Nephron (organoid): ENCODE results near the gene CABLES2.
"Not testable (repeated sequence)": the region's sequence is repeated elsewhere in the genome, so short reads cannot be mapped to it uniquely, and the experiment has no call there.

ENCODE experiments used
- H3K27ac Mint-ChIP-seq, 3 experiments: 2 replicates each; pipeline ENCODE4 v1.8.0; 2020; ENCODE audit warnings: mixed read lengths in 3 of 3, mild to moderate bottlenecking in 2 of 3, moderate library complexity in 1 of 3
- H3K27me3 Mint-ChIP-seq: 2 replicates; pipeline ENCODE4 v1.8.0; 2021; ENCODE audit warnings: low read depth, mild to moderate bottlenecking, moderate library complexity, mixed read lengths
- H3K36me3 Mint-ChIP-seq: 2 replicates; pipeline ENCODE4 v1.8.0; 2020; ENCODE audit warnings: low read depth, mixed read lengths
- H3K4me1 Mint-ChIP-seq: 2 replicates; pipeline ENCODE4 v1.8.0; 2020; ENCODE audit warnings: mixed read lengths
- H3K4me3 Mint-ChIP-seq, 3 experiments: 2 replicates each; pipeline ENCODE4 v1.8.0; 2020; ENCODE audit warnings: mild to moderate bottlenecking in 3 of 3, mixed read lengths in 3 of 3, moderate library complexity in 2 of 3
- H3K9me3 Mint-ChIP-seq: 2 replicates; pipeline ENCODE4 v1.8.0; 2020; ENCODE audit warnings: mixed read lengths
- CTCF ChIP-seq, 3 experiments: fragments of 200-600 bp; sonication (generic); IDR thresholded peaks; one replicate each; pipeline ENCODE4 v1.5.0; 2021; ENCODE audit warnings: antibody characterized with exemption in 3 of 3; ENCODE audit not compliant: unreplicated experiment in 3 of 3

The CABLES2 gene

GRCh38 chr20:62427172-62428001 is 20.3 kb upstream of the CABLES2 start, which contains the start of gene RBBP8NL:
Gene RBBP8NL, minus strand, starts transcription at chr20:62427539. Its CDS starts 7,892 bp downstream, at chr20:62419647.
- no peak for TF ChIP-seq CTCF (IDR thresholded peaks at IDR 0.05; ENCODE audit: unreplicated experiment in 3 of 3)
- peak within 1 kb of the TSS in 2 of 3 experiments; percentile 39 to 72 for H3K27ac Mint-ChIP-seq
- peaks cover 4% of the 10 kb centered on the region for H3K9me3 Mint-ChIP-seq
- H3K27me3 Mint-ChIP-seq, result peaks cover 25% of the 10 kb centered on the region
- no peak within 1 kb of the TSS for H3K4me3 Mint-ChIP-seq
- no peaks in the 10 kb centered on the region for H3K36me3 Mint-ChIP-seq
- peaks cover 15% of the 10 kb centered on the region for H3K4me1 Mint-ChIP-seq

GRCh38 chr20:62426699-62427131 is 19.6 kb upstream of the CABLES2 start:
- no peak overlapping the region for H3K4me3 Mint-ChIP-seq
- H3K9me3 Mint-ChIP-seq, result peaks cover 4% of the 10 kb centered on the region
- peak overlapping the region in 1 of 3 experiments; percentile 72 for H3K27ac Mint-ChIP-seq
- H3K4me1 Mint-ChIP-seq, result peaks cover 15% of the 10 kb centered on the region
- H3K36me3 Mint-ChIP-seq, result no peaks in the 10 kb centered on the region
- peaks cover 19% of the 10 kb centered on the region for H3K27me3 Mint-ChIP-seq
- TF ChIP-seq CTCF (IDR thresholded peaks at IDR 0.05; ENCODE audit: unreplicated experiment in 3 of 3), result no peak

- H3K9me3 Mint-ChIP-seq, H3K36me3 Mint-ChIP-seq, H3K4me1 Mint-ChIP-seq: not testable (repeated sequence)
- Mint-ChIP-seq H3K4me3 (peak overlapping the region in 1 of 3 experiments; percentile 57), H3K27ac (peak overlapping the region in 1 of 3 experiments; percentile 77), H3K27me3 (peaks cover 17% of the 10 kb centered on the region)
Observed at GRCh38 chr20:62426059-62426348, 18.9 kb upstream of the CABLES2 start.

- peak overlapping the region in 1 of 3 experiments; percentile 57 for H3K4me3 Mint-ChIP-seq
- peaks cover 4% of the 10 kb centered on the region for H3K9me3 Mint-ChIP-seq
- TF ChIP-seq CTCF (IDR thresholded peaks at IDR 0.05; ENCODE audit: unreplicated experiment in 3 of 3), result no peak
- H3K27ac Mint-ChIP-seq, result peak overlapping the region in 1 of 3 experiments; percentile 77
- H3K4me1 Mint-ChIP-seq, result peaks cover 6% of the 10 kb centered on the region
- no peaks in the 10 kb centered on the region for H3K36me3 Mint-ChIP-seq
- H3K27me3 Mint-ChIP-seq, result peaks cover 13% of the 10 kb centered on the region
Observed at GRCh38 chr20:62425281-62426058, 18.4 kb upstream of the CABLES2 start.

GRCh38 chr20:62424249-62425107 is 17.4 kb upstream of the CABLES2 start:
- no peaks in the 10 kb centered on the region for H3K36me3 Mint-ChIP-seq
- no peak for TF ChIP-seq CTCF (IDR thresholded peaks at IDR 0.05; ENCODE audit: unreplicated experiment in 3 of 3)
- H3K27ac Mint-ChIP-seq, result no peak overlapping the region
- peaks cover 17% of the 10 kb centered on the region for H3K27me3 Mint-ChIP-seq
- H3K9me3 Mint-ChIP-seq, result peaks cover 6% of the 10 kb centered on the region
- peaks cover 6% of the 10 kb centered on the region for H3K4me1 Mint-ChIP-seq
- no peak overlapping the region for H3K4me3 Mint-ChIP-seq

GRCh38 chr20:62423326-62423706 is 16.2 kb upstream of the CABLES2 start:
- TF ChIP-seq CTCF (IDR thresholded peaks at IDR 0.05; ENCODE audit: unreplicated experiment in 3 of 3), result no peak
- no peak overlapping the region for H3K4me3 Mint-ChIP-seq
- H3K9me3 Mint-ChIP-seq, result peaks cover 2% of the 10 kb centered on the region
- H3K27me3 Mint-ChIP-seq, result peaks cover 10% of the 10 kb centered on the region
- no peaks in the 10 kb centered on the region for H3K36me3 Mint-ChIP-seq
- no peak overlapping the region for H3K27ac Mint-ChIP-seq
- no peaks in the 10 kb centered on the region for H3K4me1 Mint-ChIP-seq
